Measurements from ENCODE around the gene RGS9BP.
"Not testable (repeated sequence)": the region's sequence is repeated elsewhere in the genome, so short reads cannot be mapped to it uniquely, and the experiment has no call there.

Gene RGS9BP

DNA sequence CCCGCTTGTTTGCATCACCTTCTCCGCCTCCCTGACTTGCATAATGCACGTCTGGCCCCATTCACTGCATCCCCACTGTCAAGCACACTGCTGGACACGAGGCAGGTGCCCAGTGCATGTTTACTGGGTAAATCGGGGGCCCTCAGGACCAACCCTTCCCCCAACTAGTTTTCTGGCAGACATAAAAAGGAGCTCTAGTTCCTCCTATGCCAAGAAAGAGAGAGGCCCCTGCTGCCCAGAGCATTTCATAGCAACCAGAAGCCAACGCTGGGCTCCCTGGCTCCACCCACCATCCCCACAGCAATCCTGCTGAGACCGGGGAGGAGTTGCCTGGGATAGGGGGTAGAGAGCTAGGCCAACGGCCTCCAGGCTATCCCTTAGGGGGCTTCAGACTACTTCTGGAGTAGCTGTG, 23.9 kb upstream of the RGS9BP start:
- H2BK5ac ChIP-seq (ENCODE audit: low read length): no peak overlapping the region
- H2AK5ac ChIP-seq (ENCODE audit: low read depth, low read length): no peak overlapping the region
- H2AFZ ChIP-seq (ENCODE audit: low read length): peak overlapping the region; percentile 48
- H3K27ac ChIP-seq (replicated peaks; ENCODE audit: low read length): peak overlapping the region; percentile 35
- H3K18ac ChIP-seq (ENCODE audit: low read length): peak overlapping the region; percentile 80
- no CpG with 5 or more reads among the region's 8 CpGs for WGBS, 2 donors (ENCODE audit: extremely low coverage in 2 of 2, insufficient read length in 2 of 2, insufficient replicate concordance in 1 of 2)
- H3K36me3 ChIP-seq (replicated peaks in 1 of 2; ENCODE audit: control insufficient read depth in 2 of 2, insufficient read depth in 2 of 2, low read length in 2 of 2): peaks cover 18 to 32% of the 10 kb centered on the region in 2 donors
- peak overlapping the region; percentile 97 for H3K14ac ChIP-seq (ENCODE audit: low read length)
- no peak overlapping the region for H2BK120ac ChIP-seq (ENCODE audit: low read depth, low read length)
- DNase-seq (ENCODE audit: low spot score): peak; percentile 37
- H3K4me2 ChIP-seq (ENCODE audit: insufficient read depth, low read length, poor library complexity, severe bottlenecking): peak overlapping the region; percentile 33
- H2BK12ac ChIP-seq (ENCODE audit: low read length): peak overlapping the region; percentile 90
- no peak overlapping the region for H2BK15ac ChIP-seq (ENCODE audit: low read length)
- H3K9me3 ChIP-seq (replicated peaks in 1 of 2; ENCODE audit: control insufficient read depth in 2 of 2, insufficient read depth in 1 of 2, low read depth in 1 of 2, low read length in 2 of 2): no peaks in the 10 kb centered on the region
- peaks cover 2% of the 10 kb centered on the region for H3K79me1 ChIP-seq (ENCODE audit: low read depth, low read length)
- H3K4me1 ChIP-seq (ENCODE audit: control insufficient read depth in 2 of 2, insufficient read depth in 1 of 2, low read depth in 1 of 2, low read length in 2 of 2): peaks cover 5% of the 10 kb centered on the region in 2 donors
- no peaks in the 10 kb centered on the region for H3K27me3 ChIP-seq (ENCODE audit: control insufficient read depth in 3 of 3, insufficient read depth in 3 of 3, low read depth in 1 of 3, low read length in 3 of 3)
- no peak overlapping the region for H3K4ac ChIP-seq (ENCODE audit: low read length)
- no peak overlapping the region for H3K4me3 ChIP-seq (ENCODE audit: low read length in 2 of 2)
- no peak overlapping the region for H4K8ac ChIP-seq (ENCODE audit: low read depth, low read length)
- H3K9ac ChIP-seq (ENCODE audit: low read depth, low read length, poor library complexity): no peak overlapping the region
- H4K91ac ChIP-seq (ENCODE audit: low read depth, low read length, poor library complexity): no peak overlapping the region
- H3K23ac ChIP-seq (ENCODE audit: low read depth, low read length, poor library complexity): no peak overlapping the region

DNA sequence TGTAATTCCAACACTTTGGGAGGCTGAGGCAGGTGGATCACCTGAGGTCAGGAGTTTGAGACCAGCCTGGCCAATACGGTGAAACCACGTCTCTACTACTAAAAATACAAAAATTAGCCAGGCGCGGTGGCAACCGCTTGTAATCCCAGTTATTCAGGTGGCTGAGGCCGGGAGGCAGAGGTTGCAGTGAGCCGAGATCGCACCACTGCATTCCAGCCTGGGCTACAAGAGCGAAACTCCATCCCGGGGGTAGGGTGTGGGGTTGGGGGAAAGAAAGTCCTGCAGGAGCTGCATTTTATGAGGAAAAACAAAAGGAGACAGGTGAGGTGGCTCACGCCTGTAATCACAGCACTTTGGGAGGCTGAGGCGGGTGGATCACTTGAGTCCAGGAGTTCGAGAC, 23.3 kb upstream of the RGS9BP start:
- H3K27me3 ChIP-seq (ENCODE audit: control insufficient read depth in 3 of 3, insufficient read depth in 3 of 3, low read depth in 1 of 3, low read length in 3 of 3); H3K14ac ChIP-seq (ENCODE audit: low read length); H3K4me1 ChIP-seq (ENCODE audit: control insufficient read depth in 2 of 2, insufficient read depth in 1 of 2, low read depth in 1 of 2, low read length in 2 of 2); H2BK12ac ChIP-seq (ENCODE audit: low read length); H3K18ac ChIP-seq (ENCODE audit: low read length); H4K91ac ChIP-seq (ENCODE audit: low read depth, low read length, poor library complexity); H2AK5ac ChIP-seq (ENCODE audit: low read depth, low read length); H2BK15ac ChIP-seq (ENCODE audit: low read length); H2BK120ac ChIP-seq (ENCODE audit: low read depth, low read length); H3K9me3 ChIP-seq (replicated peaks in 1 of 2; ENCODE audit: control insufficient read depth in 2 of 2, insufficient read depth in 1 of 2, low read depth in 1 of 2, low read length in 2 of 2); H2AFZ ChIP-seq (ENCODE audit: low read length); H4K8ac ChIP-seq (ENCODE audit: low read depth, low read length); H3K23ac ChIP-seq (ENCODE audit: low read depth, low read length, poor library complexity); H3K9ac ChIP-seq (ENCODE audit: low read depth, low read length, poor library complexity); H3K4me3 ChIP-seq (ENCODE audit: low read length in 2 of 2); H3K27ac ChIP-seq (replicated peaks; ENCODE audit: low read length); H2BK5ac ChIP-seq (ENCODE audit: low read length); H3K4me2 ChIP-seq (ENCODE audit: insufficient read depth, low read length, poor library complexity, severe bottlenecking); DNase-seq (ENCODE audit: low spot score); H3K79me1 ChIP-seq (ENCODE audit: low read depth, low read length); H3K4ac ChIP-seq (ENCODE audit: low read length): not testable (repeated sequence)
- WGBS, 2 donors (ENCODE audit: extremely low coverage in 2 of 2, insufficient read length in 2 of 2, insufficient replicate concordance in 1 of 2): no CpG with 5 or more reads among the region's 13 CpGs
- H3K36me3 ChIP-seq (replicated peaks in 1 of 2; ENCODE audit: control insufficient read depth in 2 of 2, insufficient read depth in 2 of 2, low read length in 2 of 2): peaks cover 14 to 28% of the 10 kb centered on the region in 2 donors

DNA sequence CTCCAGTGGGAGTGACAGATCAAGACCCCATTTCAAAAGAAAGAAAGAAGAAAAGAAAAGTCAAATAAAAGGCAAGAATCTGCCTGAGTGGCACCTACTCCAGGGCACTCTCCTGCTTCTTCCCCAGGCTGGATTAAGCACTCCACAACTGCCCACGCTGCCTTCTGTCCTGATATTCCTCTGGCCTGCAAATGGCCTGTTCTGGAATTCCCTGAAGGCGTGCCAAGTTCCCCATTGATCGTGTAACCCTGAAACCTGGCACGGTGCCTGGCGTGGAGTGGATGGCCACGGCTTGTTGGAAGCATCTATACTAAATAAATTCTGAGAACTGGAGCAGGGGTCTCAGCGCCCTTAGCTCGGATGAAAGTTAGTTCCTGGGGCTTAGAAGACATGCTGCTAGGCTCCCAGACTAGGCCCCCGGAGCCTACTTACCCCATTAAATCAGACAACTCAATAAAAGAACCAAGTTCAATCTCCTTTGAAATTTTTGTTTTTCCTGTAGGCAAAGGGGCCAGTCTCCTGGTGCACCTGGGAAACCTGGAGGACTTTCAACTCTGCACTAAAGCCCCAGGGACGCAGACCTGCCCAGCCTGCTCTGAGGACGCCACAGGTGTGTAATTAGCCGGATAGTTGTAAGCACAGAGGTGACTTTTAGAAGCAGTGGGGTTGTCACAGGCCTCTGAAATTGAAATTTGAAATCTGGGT, 22.6 kb upstream of the RGS9BP start:
- DNase-seq (ENCODE audit: low spot score): no peak
- no peak overlapping the region for H4K91ac ChIP-seq (ENCODE audit: low read depth, low read length, poor library complexity)
- H2BK12ac ChIP-seq (ENCODE audit: low read length): no peak overlapping the region
- H3K18ac ChIP-seq (ENCODE audit: low read length): no peak overlapping the region
- no peak overlapping the region for H2AK5ac ChIP-seq (ENCODE audit: low read depth, low read length)
- no peak overlapping the region for H2BK5ac ChIP-seq (ENCODE audit: low read length)
- WGBS, 2 donors (ENCODE audit: extremely low coverage in 2 of 2, insufficient read length in 2 of 2, insufficient replicate concordance in 1 of 2): no CpG with 5 or more reads among the region's 12 CpGs
- H2AFZ ChIP-seq (ENCODE audit: low read length): no peak overlapping the region
- H3K27ac ChIP-seq (replicated peaks; ENCODE audit: low read length): no peak overlapping the region
- no peaks in the 10 kb centered on the region for H3K27me3 ChIP-seq (ENCODE audit: control insufficient read depth in 3 of 3, insufficient read depth in 3 of 3, low read depth in 1 of 3, low read length in 3 of 3)
- no peak overlapping the region for H3K23ac ChIP-seq (ENCODE audit: low read depth, low read length, poor library complexity)
- no peak overlapping the region for H3K9ac ChIP-seq (ENCODE audit: low read depth, low read length, poor library complexity)
- no peaks in the 10 kb centered on the region for H3K9me3 ChIP-seq (replicated peaks in 1 of 2; ENCODE audit: control insufficient read depth in 2 of 2, insufficient read depth in 1 of 2, low read depth in 1 of 2, low read length in 2 of 2)
- no peak overlapping the region for H3K4ac ChIP-seq (ENCODE audit: low read length)
- no peak overlapping the region for H2BK15ac ChIP-seq (ENCODE audit: low read length)
- H4K8ac ChIP-seq (ENCODE audit: low read depth, low read length): no peak overlapping the region
- H3K36me3 ChIP-seq (replicated peaks in 1 of 2; ENCODE audit: control insufficient read depth in 2 of 2, insufficient read depth in 2 of 2, low read length in 2 of 2): peaks cover 10 to 26% of the 10 kb centered on the region in 2 donors
- no peak overlapping the region for H3K14ac ChIP-seq (ENCODE audit: low read length)
- peaks cover 5% of the 10 kb centered on the region in 2 donors for H3K4me1 ChIP-seq (ENCODE audit: control insufficient read depth in 2 of 2, insufficient read depth in 1 of 2, low read depth in 1 of 2, low read length in 2 of 2)
- H3K4me3 ChIP-seq (ENCODE audit: low read length in 2 of 2): no peak overlapping the region
- peaks cover 2% of the 10 kb centered on the region for H3K79me1 ChIP-seq (ENCODE audit: low read depth, low read length)
- H3K4me2 ChIP-seq (ENCODE audit: insufficient read depth, low read length, poor library complexity, severe bottlenecking): no peak overlapping the region
- H2BK120ac ChIP-seq (ENCODE audit: low read depth, low read length): no peak overlapping the region

DNA sequence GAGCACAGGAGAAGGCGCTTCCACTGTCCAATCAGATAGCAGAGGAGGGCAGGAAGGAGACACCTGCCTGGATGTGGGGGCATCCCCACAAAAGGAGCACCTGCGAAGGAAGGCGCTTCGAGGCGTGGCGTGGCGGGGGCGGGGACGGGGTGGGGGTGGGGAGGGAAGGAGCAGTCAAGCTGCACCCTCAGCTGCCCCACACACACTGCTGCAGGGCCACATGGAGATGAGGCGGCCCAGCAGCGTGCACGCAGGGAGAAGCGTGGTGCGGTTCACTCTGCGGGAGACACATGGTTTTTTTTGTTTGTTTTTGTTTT, 22.1 kb upstream of the RGS9BP start:
- Histone ChIP-seq H3K23ac (ENCODE audit: low read depth, low read length, poor library complexity) (no peak overlapping the region), H3K27me3 (ENCODE audit: control insufficient read depth in 3 of 3, insufficient read depth in 3 of 3, low read depth in 1 of 3, low read length in 3 of 3) (no peaks in the 10 kb centered on the region), H3K79me1 (ENCODE audit: low read depth, low read length) (peaks cover 4% of the 10 kb centered on the region), H2AFZ (ENCODE audit: low read length) (no peak overlapping the region), H3K18ac (ENCODE audit: low read length) (no peak overlapping the region), H3K4me1 (ENCODE audit: control insufficient read depth in 2 of 2, insufficient read depth in 1 of 2, low read depth in 1 of 2, low read length in 2 of 2) (peaks cover 5% of the 10 kb centered on the region in 2 donors), H3K36me3 (replicated peaks in 1 of 2; ENCODE audit: control insufficient read depth in 2 of 2, insufficient read depth in 2 of 2, low read length in 2 of 2) (peaks cover 10 to 25% of the 10 kb centered on the region in 2 donors), H4K91ac (ENCODE audit: low read depth, low read length, poor library complexity) (no peak overlapping the region), H3K27ac (replicated peaks; ENCODE audit: low read length) (no peak overlapping the region), H2BK12ac (ENCODE audit: low read length) (no peak overlapping the region), H2AK5ac (ENCODE audit: low read depth, low read length) (no peak overlapping the region), H3K4me2 (ENCODE audit: insufficient read depth, low read length, poor library complexity, severe bottlenecking) (no peak overlapping the region), H4K8ac (ENCODE audit: low read depth, low read length) (no peak overlapping the region), H3K9ac (ENCODE audit: low read depth, low read length, poor library complexity) (no peak overlapping the region), H3K9me3 (replicated peaks in 1 of 2; ENCODE audit: control insufficient read depth in 2 of 2, insufficient read depth in 1 of 2, low read depth in 1 of 2, low read length in 2 of 2) (no peaks in the 10 kb centered on the region), H3K4ac (ENCODE audit: low read length) (no peak overlapping the region), H2BK15ac (ENCODE audit: low read length) (no peak overlapping the region), H2BK5ac (ENCODE audit: low read length) (no peak overlapping the region), H3K4me3 (ENCODE audit: low read length in 2 of 2) (no peak overlapping the region), H3K14ac (ENCODE audit: low read length) (no peak overlapping the region), H2BK120ac (ENCODE audit: low read depth, low read length) (no peak overlapping the region)
- no peak for DNase-seq (ENCODE audit: low spot score)
- WGBS, 2 donors (ENCODE audit: extremely low coverage in 2 of 2, insufficient read length in 2 of 2, insufficient replicate concordance in 1 of 2): no CpG with 5 or more reads among the region's 15 CpGs

Data from neuronal stem cell (in vitro differentiated cells).